AG09319 (cell line): Measurements from ENCODE around the gene PIK3CB.
"Not testable (repeated sequence)": the region's sequence is repeated elsewhere in the genome, so short reads cannot be mapped to it uniquely, and the experiment has no call there.

Experiments
- DNase-seq: peaks from one replicate; pipeline ENCODE4 v3.0.0-alpha.2; 2010; ENCODE audit warnings: low read depth; ENCODE audit errors: extremely low read depth
- TF ChIP-seq, protein P1 (sequence below): IDR thresholded peaks from 2 replicates; pipeline ENCODE4 v1.5.1; 2011; ENCODE audit warnings: low read depth, mild to moderate bottlenecking, inconsistent platforms, low read length, moderate library complexity

PIK3CB gene

DNA sequence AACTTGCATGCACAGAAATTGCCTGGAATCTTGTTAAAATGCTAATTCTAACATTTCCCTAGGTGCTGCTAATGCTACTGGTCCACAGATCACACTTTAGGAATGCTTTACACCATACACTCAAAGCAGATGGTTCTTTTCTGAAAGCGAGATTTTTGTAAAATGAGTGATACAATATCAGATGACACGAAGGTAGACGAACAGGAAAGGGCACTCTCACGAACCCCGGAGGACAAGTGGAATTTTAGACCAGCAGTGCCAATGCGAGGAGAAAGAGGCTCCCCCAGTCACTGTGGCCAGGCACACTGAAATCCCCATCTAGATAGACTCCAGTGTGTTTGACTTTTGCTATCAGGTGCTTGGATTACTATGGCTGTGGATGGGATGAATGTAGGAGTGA, 205.2 kb downstream of the PIK3CB start:
- TF ChIP-seq, protein P1, sequence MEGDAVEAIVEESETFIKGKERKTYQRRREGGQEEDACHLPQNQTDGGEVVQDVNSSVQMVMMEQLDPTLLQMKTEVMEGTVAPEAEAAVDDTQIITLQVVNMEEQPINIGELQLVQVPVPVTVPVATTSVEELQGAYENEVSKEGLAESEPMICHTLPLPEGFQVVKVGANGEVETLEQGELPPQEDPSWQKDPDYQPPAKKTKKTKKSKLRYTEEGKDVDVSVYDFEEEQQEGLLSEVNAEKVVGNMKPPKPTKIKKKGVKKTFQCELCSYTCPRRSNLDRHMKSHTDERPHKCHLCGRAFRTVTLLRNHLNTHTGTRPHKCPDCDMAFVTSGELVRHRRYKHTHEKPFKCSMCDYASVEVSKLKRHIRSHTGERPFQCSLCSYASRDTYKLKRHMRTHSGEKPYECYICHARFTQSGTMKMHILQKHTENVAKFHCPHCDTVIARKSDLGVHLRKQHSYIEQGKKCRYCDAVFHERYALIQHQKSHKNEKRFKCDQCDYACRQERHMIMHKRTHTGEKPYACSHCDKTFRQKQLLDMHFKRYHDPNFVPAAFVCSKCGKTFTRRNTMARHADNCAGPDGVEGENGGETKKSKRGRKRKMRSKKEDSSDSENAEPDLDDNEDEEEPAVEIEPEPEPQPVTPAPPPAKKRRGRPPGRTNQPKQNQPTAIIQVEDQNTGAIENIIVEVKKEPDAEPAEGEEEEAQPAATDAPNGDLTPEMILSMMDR: no peak
- DNase-seq: no peak

DNA sequence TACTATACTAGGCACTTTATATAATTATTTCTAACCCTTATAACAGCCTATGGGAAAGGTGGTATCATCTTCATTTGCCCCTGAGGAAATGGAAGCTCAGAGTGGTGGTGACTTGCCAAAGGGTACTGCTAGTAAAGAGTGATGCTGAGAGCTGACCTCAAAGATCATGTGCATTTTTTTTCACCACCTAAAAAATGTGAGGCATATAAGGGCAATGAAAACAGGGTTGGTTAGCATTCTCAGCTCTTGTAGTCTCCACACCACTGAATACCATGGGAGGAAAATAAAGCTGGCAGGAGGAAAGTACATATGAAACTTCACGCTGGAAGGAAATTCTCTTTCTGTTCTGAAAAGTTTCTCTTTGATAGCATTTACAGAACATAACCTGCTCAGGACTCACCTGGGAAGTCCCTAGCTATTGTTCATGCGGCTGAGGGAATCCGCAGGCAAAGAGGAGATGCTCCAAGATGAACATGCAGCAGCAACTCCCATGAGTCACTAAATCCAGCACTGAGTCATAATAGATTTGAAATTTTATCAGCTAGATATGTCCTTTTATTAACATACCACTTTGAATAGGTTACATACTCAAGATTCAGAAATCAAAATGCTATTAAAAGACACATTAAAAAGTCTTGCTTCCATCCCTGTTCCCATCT, 208.9 kb downstream of the PIK3CB start:
- TF ChIP-seq, protein P1: no peak
- no peak for DNase-seq

DNA sequence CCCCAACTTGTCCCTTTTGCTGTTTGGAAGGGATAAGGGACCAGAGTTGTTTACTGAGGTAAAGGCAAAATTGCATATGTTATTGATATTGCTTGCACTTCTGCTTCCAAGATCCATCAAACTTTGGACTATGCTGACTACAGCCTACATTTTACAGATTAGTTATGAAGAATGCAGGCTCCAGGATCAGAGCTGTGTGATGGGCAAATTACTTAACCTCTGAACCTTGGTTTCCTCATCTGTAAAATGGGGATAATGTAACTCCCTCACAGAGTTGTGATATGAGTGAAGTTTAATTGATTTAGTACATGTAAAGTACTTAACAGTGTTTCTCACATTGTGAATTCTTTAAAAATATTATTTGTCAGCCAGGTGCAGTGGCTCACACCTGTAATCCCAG, 210.2 kb downstream of the PIK3CB start:
- TF ChIP-seq, protein P1: no peak
- no peak for DNase-seq

DNA sequence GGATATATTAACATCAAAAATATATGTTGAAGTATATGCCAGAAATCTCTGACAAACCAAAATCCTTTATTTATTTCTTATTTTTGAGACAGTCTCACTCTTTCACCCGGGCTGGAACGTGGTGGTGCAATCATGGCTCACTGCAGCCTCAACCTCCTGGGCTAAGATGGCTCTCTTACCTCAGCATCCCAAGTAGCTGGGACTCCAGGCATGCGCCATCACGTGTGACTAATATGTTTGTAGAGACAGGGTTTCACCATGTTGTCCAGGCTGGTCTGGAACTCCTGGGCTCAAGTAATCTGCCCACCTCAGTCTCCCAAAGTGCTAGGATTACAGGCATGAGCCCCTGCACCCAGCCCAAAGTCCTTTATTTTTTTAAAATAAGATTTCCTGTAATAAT, 214.3 kb downstream of the PIK3CB start:
- TF ChIP-seq, protein P1: no peak
- no peak for DNase-seq

DNA sequence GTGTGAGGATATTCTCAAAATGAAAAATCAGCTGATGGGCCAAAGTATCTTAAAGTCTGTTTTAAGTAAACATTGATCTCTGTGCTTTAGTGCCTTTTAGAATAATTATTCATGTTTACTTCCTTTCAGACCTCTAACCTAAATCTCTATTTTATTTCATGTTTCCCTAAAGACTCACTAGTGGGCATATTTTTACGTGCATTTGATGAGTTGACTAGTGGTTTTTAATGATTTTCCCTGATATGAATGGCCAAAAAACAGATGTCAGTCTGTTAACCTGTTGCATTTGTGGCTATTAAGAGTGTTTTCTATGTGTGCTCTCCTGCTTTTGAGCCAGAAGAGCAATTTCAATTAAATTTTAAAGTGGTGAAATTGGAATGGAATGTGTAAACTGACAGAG, 219.3 kb downstream of the PIK3CB start:
- no peak for DNase-seq
- TF ChIP-seq, protein P1: no peak

DNA sequence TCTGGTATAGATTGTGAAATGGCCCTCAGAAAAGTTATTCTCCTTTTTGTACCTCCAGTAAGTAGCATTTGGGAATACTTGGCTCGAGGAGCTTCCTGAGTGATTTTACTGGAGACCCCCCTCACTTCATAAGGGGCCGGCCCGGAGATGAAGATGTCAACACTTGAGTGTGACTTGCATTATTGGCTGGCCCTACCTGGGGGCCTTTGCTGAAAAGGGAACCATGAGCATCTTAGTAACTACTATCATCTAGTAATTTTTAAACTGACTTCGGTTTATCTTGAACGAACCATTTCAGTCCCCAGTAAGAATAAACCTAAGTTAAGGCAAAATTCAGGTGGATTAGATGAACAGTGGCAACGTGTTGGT, 224.8 kb downstream of the PIK3CB start:
- DNase-seq: no peak
- TF ChIP-seq, protein P1: no peak

DNA sequence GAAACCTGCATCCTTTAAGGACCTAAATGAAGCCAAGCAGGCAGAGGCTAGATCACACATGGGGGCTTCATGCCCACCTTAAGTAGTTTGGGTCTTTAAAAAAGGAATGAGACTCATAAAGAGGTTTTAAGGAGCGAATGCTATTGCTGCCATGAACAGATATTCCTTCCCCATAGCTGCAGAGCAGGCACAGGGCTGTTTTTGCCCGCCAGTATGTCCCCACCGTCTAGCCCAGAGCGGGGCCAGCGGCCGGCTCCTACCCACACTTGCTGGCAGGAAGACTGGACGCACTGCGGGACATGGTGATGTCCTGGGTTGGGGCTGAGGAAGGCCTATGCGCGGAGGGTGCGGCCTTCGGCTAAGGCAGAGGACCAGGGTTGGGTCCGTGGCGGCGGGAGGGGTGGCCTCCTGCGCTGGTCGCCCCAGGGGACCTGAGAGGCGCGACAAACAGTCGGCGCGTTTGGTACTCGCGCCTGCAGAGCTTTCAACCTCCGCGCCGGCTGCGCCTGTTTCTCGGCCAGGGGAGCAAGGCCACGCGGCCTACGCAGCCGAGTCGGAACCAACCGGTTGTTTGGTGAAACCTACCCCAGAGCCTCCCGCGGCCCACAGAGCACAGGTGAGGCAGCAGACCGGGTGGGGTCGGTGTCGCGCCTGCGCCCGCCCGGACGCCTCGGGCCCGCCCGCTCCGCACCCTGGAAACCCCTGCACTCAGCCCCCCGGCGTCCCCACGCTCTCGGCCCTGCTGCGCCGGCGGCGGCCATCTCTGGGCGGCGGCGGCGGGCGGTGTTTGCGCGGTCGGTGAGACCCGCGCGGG, 226.2 kb downstream of the PIK3CB start, which contains the start of gene FAIM:
Gene FAIM (plus strand): TSS at position 450 of the 814 bp plus-strand sequence. CDS start 10,956 bp downstream, outside the sequence.
- TF ChIP-seq, protein P1: no peak

DNA sequence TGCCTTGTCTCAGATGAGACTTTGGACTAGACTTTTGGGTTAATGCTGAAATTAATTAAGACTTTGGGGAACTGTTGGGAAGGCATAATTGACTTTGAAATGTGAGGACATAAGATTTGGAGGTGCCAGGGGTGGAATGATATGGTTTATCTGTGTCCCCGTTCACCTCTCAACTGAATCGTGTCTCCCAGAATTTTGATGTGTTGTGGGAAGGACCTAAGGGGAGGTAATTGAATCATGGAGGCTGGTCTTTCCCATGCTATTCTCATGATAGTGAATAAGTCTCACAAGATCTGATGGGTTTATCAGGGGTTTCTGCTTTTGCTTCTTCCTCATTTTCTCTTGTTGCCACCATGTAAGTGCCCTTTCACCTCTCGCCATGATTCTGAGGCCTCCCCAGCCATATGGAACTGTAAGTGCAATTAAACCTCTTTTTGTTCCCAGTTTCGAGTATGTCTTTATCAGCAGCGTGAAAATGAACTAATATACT, 230.6 kb downstream of the PIK3CB start:
- DNase-seq: not testable (repeated sequence)

More for the DNA sequence above, 226.2 kb downstream of the PIK3CB start, which contains the start of gene FAIM:
- peak; percentile 40 for DNase-seq
